VCaP (cell line): Measurements from ENCODE around the gene SLC66A2.

Source experiments
- H3K27ac ChIP-seq: fragments of 450-650 bp; 2 replicates; pipeline ENCODE4 v1.5.1; 2017
- TF ChIP-seq, protein P1 (sequence below): fragments of 450-650 bp; conservative IDR thresholded peaks from 2 replicates; pipeline ENCODE4 v1.5.1; 2017; ENCODE audit warnings: mild to moderate bottlenecking, moderate library complexity

Gene SLC66A2

DNA sequence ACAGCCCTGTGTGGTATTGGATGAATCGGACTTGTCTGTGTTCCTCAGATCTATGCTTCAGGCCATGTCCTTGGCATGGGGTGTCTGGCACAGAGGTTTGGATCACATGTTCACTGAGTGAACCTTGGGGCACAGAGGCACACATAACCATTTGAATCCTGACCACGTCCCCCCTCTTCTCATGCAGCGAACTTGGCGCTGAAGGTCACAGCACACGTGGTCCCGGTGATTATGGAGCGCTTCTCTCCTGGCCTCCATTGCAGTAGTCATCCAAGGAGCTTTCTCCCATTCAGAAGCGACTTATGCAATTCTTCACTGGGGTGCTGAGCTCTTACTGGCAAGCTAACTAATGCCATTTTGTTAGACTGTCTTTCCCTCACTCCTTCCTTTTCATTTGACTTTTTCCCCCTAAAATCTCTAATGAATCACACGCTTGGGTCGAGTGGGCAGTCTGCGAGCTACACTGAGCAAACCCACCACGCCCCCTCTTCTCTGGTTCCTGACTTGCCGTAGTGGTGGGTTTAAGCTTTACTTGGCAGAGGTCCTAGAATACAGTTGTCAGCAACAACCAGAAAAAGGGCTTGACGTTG lies 94.3 kb downstream of the SLC66A2 start:
- H3K27ac ChIP-seq = no peak overlapping the region
- TF ChIP-seq, protein P1, sequence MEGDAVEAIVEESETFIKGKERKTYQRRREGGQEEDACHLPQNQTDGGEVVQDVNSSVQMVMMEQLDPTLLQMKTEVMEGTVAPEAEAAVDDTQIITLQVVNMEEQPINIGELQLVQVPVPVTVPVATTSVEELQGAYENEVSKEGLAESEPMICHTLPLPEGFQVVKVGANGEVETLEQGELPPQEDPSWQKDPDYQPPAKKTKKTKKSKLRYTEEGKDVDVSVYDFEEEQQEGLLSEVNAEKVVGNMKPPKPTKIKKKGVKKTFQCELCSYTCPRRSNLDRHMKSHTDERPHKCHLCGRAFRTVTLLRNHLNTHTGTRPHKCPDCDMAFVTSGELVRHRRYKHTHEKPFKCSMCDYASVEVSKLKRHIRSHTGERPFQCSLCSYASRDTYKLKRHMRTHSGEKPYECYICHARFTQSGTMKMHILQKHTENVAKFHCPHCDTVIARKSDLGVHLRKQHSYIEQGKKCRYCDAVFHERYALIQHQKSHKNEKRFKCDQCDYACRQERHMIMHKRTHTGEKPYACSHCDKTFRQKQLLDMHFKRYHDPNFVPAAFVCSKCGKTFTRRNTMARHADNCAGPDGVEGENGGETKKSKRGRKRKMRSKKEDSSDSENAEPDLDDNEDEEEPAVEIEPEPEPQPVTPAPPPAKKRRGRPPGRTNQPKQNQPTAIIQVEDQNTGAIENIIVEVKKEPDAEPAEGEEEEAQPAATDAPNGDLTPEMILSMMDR = no peak

DNA sequence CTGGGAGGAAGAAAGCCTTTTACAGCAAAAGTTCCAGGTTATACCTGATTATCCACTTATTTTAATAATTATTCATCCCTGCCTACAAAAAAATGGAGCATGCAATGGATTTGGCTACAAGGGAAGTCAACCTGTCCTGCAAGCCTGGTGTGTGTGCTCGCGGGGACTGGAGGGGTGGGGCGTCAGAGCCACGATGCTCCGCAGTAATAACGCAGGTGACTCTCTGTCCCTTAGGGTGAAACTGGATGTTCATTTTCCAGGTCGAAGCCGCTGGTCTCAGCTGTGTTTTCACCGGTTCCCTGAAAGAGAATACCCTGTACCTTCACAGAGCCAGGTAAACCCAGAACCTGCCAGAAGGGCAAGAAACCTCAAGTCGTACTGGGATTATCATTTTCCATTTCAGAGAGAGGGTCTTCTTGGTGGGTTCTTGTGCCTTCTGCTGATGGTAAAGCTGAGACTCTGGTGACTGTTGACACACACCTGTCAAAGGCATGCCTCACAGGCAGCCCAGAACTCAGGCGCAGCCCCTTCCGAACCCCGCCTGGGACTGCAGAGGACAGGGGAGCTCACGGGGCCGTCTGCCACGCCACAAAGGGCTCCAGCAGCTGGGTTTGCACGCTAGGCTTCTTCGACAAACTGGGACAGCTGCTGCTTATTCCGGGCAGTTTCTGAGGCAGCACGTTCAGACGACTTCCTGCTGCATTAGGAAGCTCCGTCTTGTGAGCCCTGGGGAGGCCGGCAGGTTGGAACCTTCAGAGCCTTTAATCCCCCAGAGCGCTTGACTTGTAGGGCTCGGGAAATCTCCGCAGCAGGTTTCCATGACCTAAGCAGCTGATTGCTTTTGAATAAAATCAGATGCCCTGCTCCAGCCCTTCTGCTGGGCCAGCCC lies 95.1 kb downstream of the SLC66A2 start:
- TF ChIP-seq, protein P1 = no peak
- H3K27ac ChIP-seq = peak overlapping the region; percentile 26; the same call in 1 of the 2 replicates

DNA sequence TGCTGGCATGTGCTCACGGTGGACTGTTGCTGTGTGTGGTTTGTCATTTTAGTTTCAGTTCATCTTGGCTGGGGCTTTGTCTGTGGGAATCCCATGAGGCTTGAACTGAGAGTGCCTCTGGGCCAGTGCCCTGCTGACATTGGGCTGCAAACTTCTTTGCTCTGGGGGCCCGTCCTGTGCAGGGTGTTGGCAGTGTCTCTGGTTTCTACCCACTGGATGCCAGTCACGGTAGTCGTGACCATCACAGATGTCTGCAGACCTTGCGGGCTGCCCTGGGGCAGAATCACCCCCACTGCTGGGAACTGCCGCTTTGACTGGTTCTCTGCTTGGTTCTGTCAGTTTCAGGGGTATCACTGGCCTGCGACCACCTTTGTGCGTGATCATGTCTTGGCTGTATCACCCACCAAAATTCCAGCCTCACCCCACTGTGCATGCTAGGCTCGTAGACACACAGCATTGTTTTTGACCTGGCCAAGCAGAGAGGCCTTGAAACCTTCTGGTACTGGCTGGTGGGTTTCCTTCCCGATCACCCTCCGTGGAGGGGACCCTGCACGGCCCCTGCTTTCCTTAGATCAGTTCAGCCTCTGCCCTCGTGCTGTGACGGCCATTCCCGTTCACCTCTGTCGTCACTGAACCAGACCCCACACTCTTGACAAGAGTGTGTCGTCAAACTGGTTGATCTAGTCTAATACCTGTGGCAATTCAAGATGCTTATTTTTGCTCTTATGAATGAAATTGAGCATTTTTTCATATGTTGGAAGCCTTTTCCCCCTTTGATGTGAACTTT lies 96.1 kb downstream of the SLC66A2 start:
- H3K27ac ChIP-seq = no peak overlapping the region
- TF ChIP-seq, protein P1 = no peak

DNA sequence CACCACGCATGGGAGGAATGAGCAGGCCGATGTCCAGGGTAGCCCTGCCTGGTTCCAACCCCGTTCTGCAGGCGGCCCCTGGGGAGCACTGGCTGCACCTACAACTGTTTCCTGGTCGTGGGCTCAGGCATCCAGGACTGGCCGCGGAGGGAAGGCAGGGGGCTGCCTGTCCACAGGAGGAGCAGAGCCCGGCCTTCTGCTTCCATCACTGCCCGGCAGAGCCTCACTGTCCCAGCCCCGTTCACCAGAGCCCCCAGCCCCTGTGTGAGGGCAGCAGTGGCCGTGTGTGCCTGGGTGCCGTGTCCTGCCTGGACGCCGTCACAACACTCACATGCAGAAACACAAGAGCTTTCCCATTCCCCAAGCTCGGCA lies 97.5 kb downstream of the SLC66A2 start:
- TF ChIP-seq, protein P1 = no peak
- no peak overlapping the region for H3K27ac ChIP-seq

DNA sequence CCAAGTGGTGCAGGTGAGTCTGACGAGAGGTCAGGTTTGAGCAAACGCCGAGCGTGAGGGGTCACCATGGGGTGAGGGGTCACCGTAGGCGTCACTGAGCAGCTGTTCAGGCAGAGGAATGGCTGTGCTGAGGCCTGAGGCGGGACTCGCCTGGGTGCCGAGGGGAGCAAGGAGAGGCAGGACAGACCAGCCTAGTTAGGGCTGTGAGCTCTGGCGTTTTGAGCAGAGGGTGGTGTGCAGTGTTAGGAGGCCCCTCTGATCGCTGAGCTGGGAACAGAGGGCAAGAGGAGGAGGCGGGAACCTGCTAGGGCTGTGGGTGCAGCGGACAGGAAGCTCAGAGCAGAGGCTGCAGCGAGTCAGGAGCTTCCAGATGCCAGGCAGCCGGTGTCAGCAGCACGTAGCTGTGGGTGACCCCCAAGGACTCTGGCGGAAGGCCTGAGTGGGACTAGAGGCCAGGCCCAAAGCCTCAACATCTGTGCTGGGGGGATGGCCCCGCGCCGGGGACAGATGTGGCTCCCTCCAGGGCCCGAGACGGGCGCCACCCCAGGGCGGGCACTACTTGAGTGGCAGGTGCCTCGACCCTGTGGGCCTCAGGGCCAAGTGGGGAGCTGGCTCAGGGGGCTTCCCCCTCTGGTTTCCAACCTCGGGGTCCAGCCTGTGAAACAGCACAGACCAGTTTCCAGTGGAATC lies 98.0 kb downstream of the SLC66A2 start:
- H3K27ac ChIP-seq = no peak overlapping the region
- TF ChIP-seq, protein P1 = no peak

DNA sequence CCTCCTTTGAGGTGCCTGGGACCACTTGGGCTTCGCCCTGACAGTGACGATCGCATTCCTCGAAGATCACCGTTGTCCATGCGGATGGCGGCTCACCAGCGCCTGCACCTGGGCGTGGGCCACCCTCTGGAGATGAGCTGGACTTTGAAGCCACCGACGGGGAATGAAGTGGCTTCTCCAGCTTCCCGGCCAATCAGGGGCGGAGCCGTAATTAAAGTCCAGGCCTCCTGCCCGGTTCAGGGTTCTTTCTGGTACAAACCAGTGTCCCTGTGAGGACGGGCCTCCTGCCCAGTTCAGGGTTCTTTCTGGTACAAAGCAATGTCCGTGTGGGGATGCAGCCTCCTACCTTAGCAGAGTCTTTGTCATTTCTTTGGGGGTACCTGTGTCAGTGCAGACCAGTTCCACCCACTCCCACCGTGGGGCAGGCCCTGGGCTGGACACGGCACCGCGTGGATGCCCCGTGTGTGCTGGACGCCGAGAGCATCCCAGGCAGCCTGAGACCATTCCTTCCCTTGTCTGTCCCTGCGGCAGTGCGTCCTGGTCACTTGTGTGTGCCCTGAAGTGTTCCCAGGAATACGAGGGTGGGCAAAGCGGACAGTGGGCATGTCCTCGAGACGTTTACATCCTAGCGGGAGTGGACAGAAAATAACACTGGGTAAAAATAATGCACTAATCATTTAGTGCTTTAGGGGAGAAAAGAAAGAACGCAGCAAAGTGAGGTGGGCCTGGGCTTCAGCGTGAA lies 98.7 kb downstream of the SLC66A2 start:
- TF ChIP-seq, protein P1 = no peak
- H3K27ac ChIP-seq = no peak overlapping the region
